Upper lobe of left lung (tissue), 4 donors: Measurements from ENCODE around the gene SLC48A1.

ENCODE experiments used
- CTCF ChIP-seq, 6 experiments: fragments of 450-650 bp in 4 of 6; fragments of 200-600 bp in 2 of 6; sonication (generic) in 2 of 6; IDR thresholded peaks; one replicate each; pipeline ENCODE4 v1.5.1; 2016 to 2019; ENCODE audit warnings: antibody characterized with exemption in 6 of 6
- POLR2A ChIP-seq, 4 donors: fragments of 450-650 bp; IDR thresholded peaks; one replicate each; pipeline ENCODE4 v1.5.1; 2016 to 2017; ENCODE audit warnings: antibody characterized with exemption in 4 of 4, mild to moderate bottlenecking in 2 of 4
- POLR2AphosphoS5 ChIP-seq, 2 donors: sonication (generic); formaldehyde crosslinking; IDR thresholded peaks; one replicate each; pipeline ENCODE4 v1.5.1; 2017; ENCODE audit warnings: antibody characterized with exemption in 2 of 2

- TF ChIP-seq POLR2A (IDR thresholded peaks at IDR 0.05) (no peak), POLR2AphosphoS5 (IDR thresholded peaks at IDR 0.05) (no peak), CTCF (IDR thresholded peaks at IDR 0.05) (no peak)
These were observed 2.3 kb downstream of the SLC48A1 start for GRCh38 chr12:47775100-47775911.
